Fibroblast of skin of left biceps (primary cell): Measurements from ENCODE around the gene USP7.
"Not testable (repeated sequence)": the region's sequence is repeated elsewhere in the genome, so short reads cannot be mapped to it uniquely, and the experiment has no call there.

Experiments
- DNase-seq, 2 experiments: peaks; one replicate each; pipeline ENCODE4 v3.0.0-alpha.2; 2013; ENCODE audit warnings: low read depth in 2 of 2

USP7 gene

DNA sequence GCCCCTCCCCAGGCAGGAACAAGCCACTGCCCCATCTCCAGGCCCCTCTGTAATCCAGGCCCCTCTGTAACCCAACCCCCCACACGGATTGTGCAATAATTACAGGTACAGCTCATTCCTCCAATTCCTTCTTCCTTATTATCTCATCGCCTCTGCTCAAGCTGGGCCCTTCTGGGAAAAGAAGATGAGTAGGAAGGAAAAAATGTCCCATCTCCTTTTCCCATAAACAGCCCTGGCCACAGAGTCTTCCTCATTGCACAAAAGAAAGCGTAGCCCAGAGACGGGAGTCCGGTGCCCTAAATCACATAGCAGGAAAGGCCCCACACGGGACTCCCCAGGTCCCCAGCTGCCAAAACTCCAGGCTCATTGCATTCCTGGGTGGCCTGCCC is 85.2 kb downstream of the USP7 start:
- DNase-seq, result peak; percentile 80 to 82

DNA sequence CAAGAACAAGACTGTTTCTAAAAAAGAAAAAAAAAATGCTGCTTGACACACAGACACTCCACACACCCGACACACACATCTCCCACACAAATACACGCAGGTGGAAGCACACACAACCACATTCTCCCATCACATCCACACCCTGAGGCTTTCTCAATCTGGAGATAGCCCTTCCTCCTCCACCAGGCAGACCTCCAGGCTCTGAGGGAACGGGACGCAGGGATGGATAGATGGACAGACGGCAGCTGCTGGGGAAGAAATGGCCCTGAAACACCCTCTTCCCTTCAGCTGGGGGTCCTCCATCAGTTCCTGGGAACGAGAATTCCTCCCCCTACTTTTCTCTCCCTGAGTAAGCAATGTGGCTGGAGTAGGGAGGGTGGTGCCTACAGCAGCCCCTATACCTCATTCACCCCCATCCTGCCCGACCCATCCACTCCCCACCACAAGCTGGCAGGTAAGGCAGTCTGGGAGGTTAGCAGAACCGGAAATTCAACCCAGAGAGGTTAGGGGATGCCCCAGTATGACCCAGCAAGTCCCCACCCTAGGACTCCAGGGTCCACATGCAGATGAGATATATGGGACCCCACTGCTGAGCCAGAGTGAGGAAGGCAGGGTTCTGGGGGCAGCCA is 85.7 kb downstream of the USP7 start:
- DNase-seq, result no peak

DNA sequence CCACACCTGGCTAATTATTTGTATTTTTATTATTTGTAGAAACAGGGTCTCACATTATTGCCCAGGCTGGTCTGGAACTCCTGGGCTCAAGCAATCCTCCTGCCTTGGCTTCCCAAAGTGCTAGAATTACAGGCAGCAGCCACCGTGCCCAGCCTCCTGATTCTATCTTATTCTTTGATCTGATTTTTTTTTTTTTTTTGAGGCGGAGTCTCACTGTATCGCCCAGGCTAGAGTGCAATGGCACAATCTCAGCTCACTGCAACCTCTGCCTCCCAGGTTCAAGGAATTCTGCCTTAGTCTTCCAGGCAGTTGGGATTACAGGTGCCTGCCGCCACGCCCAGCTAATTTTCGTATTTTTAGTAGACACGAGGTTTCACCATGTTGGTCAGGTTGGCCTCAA is 88.4 kb downstream of the USP7 start:
- not testable (repeated sequence) for DNase-seq

DNA sequence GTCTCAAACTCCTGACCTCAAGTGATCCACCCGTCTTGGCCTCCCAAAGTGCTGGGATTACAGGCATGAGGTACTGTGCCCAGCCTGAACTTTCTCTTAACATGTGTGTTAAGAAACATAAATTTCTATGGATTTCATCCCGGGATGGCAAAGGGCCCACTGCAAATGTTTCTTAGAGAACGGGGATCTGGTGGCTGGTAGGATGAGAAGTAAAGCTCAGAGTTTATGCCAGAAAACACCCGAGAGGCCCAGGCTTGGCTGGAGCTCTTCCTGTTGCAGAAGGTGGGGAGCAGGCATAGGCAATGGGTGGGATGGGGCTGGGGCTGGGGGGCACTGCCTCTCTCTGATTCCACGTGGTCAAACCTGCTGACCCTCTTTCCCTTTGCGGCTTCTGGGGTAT is 89.3 kb downstream of the USP7 start:
- DNase-seq, result peak; percentile 25 to 38

DNA sequence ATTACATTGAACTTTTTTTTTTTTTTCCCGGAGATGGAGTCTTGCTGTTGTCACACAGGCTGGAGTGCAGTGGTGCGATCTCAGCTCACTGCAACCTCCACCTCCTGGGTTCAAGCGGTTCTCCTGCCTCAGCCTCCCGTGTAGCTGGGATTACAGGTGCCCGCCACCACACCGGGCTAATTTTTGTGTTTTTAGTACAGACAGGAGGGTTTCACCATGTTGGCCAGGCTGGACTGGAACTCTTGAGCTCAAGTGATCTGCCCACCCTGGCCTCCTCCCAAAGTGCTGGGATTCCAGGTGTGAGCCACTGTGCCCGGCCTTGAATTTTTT is 89.9 kb downstream of the USP7 start:
- DNase-seq, result not testable (repeated sequence)

DNA sequence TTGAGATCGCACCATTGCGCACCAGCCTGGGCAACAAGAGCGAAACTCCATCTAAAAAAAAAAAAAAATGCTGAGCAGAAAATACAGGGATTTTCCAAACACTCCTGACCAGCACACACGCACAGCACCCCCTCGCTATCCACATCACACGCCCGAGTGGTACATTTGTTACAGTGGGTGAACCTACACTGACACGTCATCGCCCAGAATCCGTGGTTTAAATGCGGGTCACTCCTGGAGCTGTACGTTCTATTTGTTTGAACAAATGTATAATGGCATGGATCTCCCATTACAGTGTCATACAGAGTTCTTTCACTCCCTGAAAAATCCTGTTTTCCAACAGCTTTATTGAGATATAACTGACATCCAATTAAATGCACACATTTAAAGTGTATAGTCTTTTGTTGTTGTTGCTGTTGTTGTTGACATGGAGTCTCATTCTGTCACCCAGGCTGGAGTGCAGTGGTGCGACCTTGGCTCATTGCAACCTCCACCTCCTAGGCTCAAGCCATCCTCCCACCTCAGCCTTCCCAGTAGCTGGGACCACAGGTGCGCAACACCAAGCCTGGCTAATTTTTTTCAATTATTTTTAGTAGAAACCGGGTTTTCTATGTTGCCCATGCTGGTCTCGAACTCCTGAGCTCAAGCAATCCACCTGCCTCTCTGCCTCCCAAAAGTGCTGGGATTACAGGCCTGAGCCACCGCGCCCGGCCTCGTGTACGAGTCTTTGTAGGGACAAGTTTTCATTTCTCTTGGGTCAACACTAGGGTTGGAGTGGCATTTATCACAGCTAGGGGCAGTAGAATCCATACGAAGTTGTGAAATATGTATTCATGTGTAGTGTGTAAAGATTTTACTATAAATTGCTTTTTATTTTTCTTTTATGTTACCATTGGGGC is 90.5 kb downstream of the USP7 start:
- DNase-seq, result no peak

DNA sequence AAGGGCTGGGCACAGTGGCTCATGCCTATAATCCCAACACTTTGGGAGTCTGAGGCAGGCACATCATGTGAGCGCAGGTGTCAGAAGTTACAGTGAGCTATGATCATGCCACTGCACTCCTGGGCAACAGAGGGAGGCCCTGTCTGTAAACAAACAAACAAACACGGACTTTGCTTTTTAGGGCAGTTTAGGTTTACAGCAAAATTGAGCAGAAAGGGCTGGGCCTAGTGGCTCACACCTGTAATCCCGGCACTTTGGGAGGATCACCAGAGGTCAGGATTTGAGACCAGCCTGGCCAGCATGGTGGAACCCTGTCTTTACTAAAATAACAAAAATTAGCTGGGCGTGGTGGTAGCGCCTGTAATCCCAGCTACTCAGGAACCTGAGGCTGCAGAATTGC is 91.6 kb downstream of the USP7 start:
- DNase-seq, result no peak

DNA sequence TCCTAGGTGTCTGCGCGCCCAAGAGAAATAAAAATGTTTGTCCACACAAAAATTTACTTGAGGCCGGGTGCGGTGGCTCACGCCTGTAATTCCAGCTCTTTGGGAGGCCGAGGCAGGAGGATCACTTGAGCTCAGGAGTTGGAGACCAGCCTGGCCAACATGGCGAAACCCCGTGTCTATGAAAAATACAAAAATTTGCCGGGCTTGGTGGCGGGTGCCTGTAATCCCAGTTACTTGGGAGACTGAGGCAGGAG is 93.8 kb downstream of the USP7 start:
- DNase-seq, result not testable (repeated sequence)

DNA sequence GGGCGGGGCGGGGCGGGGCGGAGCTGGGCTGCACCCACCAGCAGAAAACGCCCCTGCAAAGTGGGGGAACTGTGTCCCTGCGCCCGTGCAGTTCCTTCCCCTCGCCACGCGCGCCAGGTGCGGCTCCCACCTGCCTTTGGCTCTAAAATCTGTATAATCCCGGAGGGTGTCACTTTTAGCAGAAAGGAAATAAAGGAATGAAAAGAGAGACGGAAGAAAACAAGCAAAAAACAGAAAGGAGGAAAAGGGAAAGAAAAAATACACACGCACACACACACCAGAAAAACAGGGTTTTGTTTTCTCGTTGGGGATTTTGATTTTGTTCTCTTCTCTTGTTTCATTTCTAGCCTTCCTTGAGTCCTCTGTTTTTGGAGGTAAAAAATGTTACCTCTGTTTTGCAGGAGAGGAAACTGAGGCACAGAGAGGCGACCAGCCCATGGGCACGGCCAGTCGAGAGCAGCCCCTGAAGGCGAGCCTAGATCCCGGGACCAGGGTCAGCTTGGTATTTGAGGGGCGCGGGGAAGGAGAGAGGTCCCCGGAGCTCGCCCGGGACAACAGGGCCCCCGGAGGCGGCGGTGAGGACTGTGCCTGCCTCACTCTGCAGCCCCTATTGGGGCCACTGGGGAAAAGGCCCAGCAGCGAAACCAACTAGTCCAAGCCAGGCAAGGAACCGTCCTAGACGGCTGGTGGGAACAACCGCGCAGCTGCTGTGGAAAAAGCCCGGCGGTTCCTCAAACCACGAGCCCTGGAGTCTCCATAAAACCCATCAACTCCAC is 94.3 kb downstream of the USP7 start:
- DNase-seq, result no peak

DNA sequence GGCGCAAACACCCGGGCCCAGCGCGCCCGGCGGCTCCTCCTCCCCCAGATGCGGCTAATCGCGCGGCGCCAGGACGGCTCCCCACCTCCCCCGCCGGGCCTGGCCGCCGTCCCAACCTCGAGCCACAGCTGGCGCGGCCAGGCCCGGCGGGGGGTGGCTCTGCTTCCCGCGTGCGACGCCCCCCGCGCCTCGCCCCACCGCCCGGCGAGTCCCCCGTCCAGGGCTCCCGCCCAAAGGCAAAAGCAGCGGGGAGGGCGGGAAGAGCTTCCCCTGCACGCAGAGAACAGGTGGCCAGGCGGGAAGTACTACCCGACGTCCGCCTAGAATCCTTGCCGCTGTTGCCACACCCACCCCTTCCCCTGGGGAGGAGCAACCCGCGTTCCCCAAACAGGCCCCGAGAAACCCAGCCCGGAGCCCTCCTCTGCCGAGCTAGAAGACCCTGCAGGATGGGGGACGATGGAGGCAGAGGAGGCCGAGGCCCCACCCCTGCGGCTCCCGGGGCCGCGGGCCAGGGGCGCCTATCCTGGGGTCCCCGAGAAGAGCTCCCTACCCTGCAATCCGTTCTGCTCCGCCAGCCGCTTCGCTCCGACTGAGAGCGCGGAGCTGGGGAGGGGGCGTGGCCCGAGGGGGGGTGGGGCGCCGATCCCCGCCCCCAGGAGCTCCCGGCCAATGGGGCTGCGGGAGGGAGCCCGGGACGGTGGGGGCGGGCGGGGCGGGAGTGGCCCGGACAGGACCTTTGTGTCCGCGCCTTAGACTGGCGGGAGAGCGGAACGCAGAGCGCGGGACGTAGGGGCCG is 95.1 kb downstream of the USP7 start, which contains the start of gene CARHSP1:
Gene CARHSP1 (minus strand): TSS at position 591 of the 796 bp plus-strand sequence. CDS start 9,678 bp downstream, outside the sequence.
- peak; percentile 68 to 73 for DNase-seq

DNA sequence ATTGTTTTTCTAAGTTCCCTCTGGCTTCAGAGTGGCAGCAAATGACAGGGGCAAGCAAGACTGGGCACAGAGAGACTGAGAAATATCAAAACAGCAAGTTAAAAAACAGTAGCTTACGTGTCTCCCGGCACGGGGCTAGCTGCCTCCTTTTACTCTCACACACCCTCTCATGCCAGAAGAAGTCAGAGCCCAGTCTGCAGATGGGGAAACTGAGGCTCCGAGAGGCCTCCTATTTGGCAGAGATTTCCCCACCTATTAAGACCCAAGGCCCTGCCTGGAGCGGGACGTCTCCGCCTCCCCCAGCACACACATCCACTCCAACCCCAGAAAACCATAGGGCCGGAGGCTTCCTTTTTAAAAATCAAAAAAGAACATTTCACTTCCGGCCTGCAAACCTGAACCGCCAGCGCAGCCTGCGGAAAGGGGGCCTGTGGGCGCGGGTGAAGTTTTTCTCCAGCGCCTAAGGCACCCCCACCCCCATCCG is 95.7 kb downstream of the USP7 start:
- DNase-seq, result no peak

DNA sequence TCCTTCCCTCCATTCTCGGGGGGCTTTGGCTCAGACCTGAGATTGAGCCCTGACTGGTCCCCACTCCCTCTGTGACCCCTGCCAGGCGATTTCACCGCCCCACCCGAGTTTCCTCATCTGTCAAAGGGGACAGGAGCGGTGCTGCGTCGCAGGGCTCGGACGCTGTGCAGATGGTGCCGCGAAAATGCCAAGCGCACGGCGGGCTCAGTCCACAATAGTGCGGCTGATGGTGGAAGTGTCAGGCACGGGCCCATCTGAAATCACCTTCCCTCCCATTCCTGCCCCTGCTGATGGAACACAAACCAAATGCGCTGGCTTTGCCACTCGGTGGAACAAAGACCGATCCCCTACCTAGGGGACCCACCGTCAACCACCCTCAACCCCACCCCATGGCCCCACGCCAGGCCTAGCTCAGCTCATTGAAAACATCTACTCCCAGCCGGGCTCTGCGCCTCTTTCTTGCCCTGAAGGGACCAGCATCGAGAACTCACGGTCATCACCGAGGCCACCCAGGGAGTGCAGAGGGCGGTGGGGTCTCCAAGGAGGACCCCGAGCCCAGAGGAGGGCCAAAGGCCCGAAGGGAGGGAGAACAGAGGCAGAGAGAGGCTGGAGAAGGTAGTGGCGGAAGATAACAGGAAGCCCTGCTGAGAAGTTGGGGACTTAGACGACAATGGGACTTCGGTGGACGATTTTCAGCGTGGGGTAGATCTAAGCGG is 96.3 kb downstream of the USP7 start:
- DNase-seq, result no peak

DNA sequence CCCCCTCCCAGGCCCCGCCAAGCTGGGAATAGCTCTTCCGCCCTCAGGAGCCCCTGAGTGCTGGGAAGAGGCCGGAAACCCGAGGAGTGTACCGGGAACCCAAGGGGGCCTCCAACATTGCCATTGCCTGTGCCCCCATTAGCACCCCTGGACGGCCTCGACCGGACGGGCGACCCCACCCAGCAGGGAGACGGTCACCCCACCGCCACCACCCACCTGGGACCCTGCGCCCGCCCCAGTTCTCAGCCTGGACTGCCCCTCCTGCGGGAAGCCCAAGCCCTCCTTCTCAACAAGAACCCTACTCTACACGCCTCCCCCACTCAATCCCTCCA is 96.9 kb downstream of the USP7 start:
- DNase-seq, result no peak

DNA sequence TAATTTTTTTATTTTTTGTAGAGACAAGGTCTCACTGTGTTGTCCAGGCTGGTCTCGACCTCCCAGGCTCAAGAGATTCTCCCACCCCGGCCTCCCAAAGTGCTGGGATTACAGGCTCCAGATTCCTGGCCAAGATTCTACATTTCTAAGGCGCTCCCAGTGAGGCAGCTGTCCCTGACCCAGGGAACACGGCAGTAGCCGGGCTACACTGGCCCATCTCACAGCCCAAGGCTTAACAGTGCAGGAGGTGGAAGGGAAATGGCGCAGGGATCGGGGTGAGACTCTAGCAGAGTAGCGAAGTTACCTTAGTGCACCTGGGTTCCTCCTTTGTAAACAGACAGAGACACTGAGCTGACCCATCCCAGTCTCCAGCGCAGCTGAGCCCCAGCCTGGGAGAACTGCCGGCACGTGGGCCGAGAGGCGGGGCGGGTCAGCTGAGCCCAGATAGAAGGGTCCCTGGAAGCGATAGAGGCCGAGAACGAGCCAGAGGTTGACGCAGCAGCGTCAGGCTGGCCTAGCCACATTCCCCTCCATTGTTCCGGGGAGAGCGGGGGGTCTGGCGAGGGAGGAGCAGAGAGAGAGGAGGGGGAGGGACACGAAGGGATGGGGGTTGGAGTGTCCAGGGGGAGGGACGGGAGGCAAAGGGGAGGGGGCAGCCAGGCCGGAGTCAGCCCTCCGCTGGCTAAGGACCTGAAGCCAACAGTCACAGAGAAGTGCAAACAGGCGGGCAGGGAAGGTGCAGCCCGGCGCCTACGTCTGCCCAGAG is 97.4 kb downstream of the USP7 start:
- no peak for DNase-seq

DNA sequence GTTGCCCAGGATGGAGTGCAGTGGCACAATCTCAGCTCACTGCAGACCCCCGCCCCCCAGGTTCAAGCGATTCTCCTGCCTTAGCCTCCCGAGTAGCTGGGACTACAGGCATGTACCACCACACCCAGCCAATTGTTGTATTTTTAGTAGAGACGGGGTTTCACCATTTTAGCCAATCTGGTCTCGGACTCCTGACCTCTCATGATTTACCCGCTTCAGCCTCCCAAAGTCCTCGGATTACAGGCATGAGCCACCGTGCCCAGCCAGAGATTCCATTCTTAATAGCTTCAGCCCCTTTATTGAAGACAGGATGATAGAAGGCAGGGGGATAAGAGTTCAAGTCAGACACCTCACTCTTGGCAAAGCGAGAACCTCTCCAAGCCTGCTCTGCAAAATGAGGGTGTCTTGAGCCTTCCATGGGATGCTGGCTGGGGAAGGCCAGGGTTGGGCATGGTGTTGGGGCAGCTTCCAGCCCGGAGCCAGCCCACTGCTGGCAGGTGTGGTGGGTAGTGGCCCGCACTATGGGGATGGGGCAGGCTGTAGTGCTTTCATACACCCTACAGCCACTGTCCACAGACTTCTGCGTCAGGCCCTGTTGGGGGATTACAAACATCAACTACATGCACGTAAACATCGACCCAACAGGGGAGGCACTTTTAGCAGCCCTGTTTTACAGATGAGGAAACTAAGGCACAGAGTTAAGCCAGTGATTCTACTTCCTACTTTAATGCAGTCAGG is 98.4 kb downstream of the USP7 start:
- DNase-seq, result no peak

DNA sequence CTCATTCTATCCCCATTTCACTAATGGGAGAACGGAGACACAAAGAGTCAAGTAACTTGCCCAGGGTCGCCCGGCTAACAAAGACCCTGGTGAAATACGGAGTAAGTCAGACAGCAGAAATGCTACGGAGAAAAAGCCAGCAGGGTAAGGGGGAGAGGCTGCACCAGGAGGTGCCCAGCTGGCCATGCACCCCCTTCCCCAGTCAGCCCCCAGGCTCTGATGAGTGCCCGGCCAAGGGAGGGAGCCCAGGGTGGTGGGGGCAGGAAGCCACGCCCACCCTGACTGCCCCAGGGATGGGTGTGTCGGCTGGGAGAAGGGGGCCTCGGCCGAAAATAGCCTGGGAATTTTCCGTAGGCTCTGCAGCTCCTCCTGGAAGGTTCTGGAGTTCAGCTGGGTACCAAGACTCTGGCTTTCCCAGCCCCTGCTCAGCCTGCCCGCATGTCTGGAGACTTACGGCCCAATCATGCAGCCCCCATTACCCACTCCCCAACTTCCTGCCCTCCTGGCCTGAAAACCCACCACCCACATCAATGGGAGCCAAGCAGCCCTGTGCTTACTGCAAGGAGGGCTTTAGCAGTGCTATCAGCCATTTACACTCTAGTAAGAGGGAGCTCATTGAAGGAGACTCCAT is 99.1 kb downstream of the USP7 start:
- DNase-seq, result no peak

DNA sequence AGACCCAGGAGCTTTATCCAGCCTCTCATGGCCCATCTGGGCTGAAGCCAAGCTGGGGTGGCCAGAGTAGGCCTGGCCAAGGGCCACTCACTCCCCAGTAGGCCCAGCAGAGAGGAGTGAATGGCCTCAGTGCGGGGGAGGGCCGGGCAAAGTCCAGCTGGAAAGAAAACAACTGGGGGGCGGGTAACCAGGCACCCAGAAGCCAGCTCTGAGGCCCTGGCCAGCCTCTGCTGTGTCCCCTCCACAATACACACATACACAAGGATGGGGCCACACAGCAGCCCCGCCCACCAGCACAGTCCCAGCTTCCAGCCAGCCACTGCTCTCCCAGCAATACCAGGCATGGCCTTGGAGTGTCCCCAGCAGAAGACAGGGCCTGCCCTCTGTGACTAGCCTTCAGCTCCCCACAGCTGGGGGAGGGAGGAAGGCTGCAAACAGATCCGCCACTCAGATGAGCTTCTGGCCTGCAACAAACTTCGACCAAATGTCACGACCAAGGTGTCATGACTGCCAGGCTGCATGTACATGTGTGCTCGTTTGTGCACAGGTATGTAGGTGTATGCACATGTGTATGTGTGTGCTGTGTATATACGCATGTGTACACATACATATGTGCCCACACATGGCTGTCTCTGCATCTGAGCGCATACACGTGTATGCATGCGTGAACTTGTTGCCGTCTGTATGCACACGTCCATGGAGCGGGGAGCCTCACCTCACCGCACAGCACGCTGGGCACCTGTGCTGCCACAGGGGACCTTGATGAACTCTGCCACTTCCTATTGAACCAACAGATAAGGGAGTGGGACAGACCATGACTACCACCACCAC is 99.9 kb downstream of the USP7 start:
- DNase-seq, result no peak

DNA sequence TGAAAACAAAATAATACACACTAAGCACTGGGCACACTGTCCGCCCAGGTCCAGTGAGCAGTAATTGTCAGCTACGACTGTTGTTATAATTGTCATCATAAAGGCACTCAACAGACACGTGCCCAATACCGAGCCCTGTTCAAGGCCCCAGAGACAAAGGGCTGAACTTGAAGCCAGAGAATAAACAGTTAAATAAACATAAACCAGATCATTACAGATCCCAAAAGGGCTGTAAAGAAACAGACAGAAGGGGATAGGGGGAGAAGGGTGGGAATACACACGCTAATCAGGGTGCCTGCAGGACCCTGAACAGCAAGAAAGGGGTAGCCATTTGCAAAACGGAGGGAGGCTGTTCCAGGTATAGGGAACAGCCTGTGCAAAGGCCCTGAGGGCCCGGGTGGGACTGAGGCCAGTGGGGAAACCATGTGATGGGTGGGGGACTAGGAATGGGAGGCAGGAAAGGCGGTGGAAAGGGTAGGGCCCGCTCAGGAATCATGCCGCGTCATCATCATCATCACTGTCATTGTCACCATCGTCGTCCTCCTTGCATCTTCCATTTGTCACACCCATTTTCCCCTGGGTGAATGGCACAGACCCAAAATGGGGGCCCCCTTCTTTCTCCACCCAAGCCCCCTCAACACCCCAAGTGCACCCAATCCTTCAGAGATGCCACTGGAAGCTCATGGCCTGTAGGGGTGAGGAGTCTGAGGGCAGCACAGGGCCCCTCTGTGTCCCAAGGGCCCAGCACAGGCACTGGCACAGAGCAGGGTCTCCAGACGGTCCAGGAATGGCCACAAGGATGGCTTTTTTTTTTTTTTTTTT is 101.2 kb downstream of the USP7 start:
- no peak for DNase-seq
